ENCODE measurements around the gene CTR9.

DNA sequence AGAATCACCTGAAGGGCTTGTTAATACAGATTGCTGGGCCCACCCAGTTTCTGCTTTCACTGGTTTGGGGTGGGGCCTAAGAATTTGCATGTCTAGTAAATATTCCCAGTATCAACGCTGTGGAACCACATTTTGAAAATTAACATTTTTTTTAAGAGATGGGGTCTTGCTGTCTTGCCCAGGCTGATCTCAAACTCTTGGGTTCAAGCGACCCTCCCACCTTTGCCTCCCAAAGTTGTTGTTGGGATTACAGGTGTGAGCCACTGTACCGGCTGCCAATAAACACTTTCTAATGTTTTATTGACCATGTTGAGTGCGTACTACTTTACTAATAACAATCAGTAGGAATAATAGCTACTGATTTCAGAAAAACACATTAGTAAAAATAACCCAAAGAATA is 55.2 kb downstream of the CTR9 start:
- TF ChIP-seq FOXJ3 (CRISPR knock-in tag; IDR thresholded peaks at IDR 0.05; ENCODE audit: borderline replicate concordance) (no peak), CREM (CRISPR knock-in tag; IDR thresholded peaks at IDR 0.05) (no peak), MYBL2 (CRISPR knock-in tag; IDR thresholded peaks at IDR 0.05) (no peak), FOXP1 (CRISPR knock-in tag; IDR thresholded peaks at IDR 0.05; ENCODE audit: borderline replicate concordance) (no peak), SMAD3 (CRISPR knock-in tag; IDR thresholded peaks at IDR 0.05; ENCODE audit: borderline replicate concordance) (no peak)
- TF ChIP-seq, protein P1, sequence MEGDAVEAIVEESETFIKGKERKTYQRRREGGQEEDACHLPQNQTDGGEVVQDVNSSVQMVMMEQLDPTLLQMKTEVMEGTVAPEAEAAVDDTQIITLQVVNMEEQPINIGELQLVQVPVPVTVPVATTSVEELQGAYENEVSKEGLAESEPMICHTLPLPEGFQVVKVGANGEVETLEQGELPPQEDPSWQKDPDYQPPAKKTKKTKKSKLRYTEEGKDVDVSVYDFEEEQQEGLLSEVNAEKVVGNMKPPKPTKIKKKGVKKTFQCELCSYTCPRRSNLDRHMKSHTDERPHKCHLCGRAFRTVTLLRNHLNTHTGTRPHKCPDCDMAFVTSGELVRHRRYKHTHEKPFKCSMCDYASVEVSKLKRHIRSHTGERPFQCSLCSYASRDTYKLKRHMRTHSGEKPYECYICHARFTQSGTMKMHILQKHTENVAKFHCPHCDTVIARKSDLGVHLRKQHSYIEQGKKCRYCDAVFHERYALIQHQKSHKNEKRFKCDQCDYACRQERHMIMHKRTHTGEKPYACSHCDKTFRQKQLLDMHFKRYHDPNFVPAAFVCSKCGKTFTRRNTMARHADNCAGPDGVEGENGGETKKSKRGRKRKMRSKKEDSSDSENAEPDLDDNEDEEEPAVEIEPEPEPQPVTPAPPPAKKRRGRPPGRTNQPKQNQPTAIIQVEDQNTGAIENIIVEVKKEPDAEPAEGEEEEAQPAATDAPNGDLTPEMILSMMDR (IDR thresholded peaks at IDR 0.05) = no peak
- TF ChIP-seq, protein P2, sequence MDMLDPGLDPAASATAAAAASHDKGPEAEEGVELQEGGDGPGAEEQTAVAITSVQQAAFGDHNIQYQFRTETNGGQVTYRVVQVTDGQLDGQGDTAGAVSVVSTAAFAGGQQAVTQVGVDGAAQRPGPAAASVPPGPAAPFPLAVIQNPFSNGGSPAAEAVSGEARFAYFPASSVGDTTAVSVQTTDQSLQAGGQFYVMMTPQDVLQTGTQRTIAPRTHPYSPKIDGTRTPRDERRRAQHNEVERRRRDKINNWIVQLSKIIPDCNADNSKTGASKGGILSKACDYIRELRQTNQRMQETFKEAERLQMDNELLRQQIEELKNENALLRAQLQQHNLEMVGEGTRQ (CRISPR knock-in tag; IDR thresholded peaks at IDR 0.05) = no peak
